Erythroblast (primary cell): ENCODE measurements around the gene MSI2.
A peak's percentile ranks its signal among the peaks of the same experiment; 100 is the strongest.

ENCODE experiments used
- DNase-seq, 2 experiments: peaks; one replicate each; lab custom pipeline; 2025; lab: John Stamatoyannopoulos, UW
- GATA1 ChIP-seq: IDR thresholded peaks from 2 replicates; pipeline ENCODE4 v1.6.1; 2011; ENCODE audit warnings: low read depth, mild to moderate bottlenecking, control low read depth, low read length, moderate library complexity
- POLR2A ChIP-seq: IDR thresholded peaks from 2 replicates; pipeline ENCODE4 v1.6.1; 2011; ENCODE audit warnings: mild to moderate bottlenecking, low read length

Gene MSI2

DNA sequence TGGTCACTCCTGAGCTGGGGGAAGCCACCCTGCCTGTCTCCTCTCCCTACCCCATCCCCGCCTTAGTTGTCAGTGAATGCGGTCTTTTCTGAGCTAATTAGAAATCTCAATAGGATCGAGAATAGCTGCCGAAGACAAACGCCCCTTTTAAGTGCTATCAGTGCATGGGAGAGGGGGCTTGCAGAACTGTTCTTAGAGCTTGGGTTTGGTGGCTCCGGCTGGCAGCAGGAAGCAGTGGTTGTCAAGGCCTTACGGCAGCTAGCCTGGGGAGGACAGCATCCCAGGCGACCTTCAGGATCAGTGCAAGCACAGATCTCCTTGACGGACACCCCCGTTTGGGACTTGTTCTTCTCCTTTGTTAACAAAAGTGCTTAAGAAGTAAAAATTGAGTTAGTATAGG, 293.7 kb downstream of the MSI2 start:
- no peak for DNase-seq
- TF ChIP-seq GATA1: no peak
- TF ChIP-seq POLR2A: no peak

DNA sequence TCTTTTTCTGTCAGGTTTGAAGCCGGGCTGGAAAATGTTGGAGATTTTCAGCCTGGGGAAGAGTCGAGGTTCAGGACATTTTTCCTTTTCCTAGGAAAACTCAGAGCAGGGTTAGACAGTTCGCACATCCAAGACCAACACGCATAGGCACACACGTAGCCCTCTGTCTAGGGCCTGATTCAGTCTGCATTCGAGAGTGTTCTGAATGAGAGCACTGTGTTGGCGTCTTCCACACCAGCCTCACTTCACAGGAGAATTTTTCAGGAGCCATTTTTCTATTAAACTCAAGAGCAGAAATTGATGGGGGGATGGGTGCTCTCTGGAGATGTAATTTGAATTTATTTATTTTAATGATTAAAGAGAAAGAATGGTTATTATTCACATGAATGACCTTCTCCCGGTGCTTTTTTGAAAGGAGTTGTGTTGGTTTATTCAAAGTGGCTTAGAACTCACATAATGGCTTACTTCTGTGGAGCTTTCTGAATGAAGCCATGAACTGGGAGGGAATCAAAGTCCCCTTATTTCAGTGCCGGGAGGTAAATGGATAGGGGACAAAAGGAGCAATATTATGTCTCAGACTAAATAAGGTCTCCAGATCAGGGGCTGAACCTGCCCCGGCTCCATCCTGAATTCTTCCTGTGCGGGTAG, 294.5 kb downstream of the MSI2 start:
- DNase-seq: no peak
- TF ChIP-seq POLR2A (no peak), GATA1 (no peak)

DNA sequence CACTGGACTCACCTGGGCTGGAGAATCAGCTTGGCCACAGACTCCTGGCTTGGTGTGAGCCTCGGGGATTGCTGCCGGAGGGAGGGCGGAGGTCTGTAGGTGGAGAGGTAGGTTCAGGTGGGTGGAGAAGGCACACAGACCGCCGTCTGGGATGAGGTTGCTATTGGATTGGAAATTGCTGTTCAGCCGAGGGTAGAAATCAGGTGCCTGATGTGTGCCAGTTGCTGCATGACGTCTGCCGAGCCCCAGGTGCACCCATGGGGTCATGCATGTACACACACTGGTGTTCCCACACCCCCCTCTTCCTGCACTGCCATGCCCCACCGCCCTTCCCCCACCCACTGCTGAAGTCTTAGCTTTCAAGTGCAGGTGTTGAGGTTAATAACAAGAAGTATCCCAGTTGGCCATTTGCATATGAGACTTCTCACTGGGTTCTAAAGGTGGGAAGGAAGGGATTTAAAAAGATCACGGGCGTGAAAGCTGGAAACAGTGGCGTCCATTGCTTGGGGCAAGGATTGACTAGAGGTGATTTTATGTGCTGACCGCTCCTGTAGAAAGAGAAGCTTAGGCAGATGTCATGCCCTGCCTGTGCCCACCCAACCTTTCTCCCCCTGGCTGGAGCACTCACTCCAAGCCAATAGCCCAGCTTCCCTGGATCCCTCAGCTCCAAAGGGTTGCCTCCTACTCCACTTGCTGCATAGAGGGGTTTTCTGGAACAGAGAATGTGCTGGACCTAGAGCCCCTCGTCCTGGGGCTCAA, 295.2 kb downstream of the MSI2 start:
- DNase-seq: no peak
- TF ChIP-seq POLR2A (no peak), GATA1 (no peak)

DNA sequence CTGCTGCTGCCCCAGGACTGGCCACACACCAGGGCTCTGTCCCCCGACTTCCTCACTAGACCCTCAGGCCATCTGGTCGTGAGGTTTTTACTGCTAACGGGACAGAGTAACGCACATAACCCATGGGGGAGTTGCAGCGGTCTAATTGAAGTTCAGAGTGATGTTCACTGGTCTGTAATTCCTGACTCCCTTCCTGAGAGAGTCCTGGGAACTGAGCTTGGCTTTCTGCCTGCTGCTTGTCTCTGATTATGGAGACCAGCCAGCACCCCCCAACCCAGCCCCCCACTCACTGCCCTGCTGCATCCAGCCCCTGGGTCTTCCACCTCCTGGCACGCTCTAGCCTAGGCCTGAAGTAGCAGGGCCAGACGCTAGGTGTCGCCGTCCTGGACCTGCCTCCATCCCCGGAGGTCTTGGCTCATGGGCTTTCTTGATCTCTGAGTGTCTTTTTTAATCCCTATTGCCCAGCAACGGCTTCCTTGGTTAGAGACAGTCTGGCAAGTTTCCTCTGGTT, 295.8 kb downstream of the MSI2 start:
- TF ChIP-seq POLR2A (no peak), GATA1 (no peak)
- DNase-seq: peak; percentile 25 to 36

DNA sequence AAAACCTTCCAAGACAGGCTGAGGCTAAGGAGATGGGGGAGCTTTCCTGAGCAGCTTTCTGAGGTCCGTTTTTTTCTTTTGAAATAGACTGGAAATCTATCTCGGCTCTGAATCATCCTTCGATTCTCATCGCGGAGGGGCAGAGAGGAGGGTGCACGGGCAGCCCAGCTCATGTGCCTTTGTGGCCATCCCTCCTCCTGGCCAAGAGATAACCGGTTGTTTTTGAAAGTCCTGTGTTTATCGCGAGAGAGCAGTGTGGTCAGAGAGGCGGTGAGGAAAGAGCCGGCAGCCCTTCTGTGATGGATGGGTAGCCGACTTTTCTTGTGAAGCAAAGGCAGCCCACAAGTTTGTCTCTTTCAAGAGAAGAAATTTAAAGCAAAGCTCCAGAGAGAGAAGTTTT, 297.2 kb downstream of the MSI2 start:
- peak; percentile 81 to 88 for DNase-seq
- TF ChIP-seq GATA1: no peak
- no peak for TF ChIP-seq POLR2A

DNA sequence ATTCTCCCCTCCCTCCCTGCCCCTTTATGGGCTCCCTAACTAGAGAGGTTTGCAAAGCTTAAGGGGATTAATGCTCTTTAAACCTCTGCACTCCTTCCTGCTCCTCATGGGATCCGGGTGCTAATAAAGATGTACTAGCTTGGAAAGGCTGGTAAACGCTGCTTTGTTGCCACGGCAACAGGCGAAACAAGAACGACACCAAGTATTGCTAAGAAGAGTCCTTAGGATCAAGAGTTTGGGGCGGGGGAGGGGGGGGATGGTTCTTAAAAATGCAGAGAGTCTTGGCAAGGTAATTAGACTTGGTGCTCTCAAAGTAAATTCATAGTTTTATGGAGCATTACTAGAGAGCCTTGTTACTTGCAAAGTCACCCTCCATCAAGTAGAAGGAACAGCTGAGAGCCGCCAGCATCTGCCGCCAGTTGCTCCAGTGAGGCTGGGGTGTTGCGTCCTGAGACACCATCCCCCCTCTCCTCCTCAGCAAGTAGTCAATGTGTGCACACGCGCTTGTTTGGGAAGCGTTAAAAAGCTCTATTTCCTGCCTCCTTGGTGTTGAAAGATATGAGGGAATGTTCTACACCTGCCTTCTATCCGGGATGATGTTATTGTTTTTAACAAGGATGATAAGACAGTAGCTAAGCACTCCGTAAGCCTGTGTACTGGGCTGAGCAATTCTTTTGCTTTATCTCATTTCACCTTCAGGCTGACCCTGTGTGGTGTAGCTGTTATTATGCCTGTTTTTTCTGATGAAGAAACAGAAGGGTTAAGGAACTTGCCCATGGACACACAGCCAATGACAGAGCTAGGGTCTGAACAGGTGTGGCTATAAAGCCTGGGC, 297.9 kb downstream of the MSI2 start:
- DNase-seq: peak; percentile 71 to 73

DNA sequence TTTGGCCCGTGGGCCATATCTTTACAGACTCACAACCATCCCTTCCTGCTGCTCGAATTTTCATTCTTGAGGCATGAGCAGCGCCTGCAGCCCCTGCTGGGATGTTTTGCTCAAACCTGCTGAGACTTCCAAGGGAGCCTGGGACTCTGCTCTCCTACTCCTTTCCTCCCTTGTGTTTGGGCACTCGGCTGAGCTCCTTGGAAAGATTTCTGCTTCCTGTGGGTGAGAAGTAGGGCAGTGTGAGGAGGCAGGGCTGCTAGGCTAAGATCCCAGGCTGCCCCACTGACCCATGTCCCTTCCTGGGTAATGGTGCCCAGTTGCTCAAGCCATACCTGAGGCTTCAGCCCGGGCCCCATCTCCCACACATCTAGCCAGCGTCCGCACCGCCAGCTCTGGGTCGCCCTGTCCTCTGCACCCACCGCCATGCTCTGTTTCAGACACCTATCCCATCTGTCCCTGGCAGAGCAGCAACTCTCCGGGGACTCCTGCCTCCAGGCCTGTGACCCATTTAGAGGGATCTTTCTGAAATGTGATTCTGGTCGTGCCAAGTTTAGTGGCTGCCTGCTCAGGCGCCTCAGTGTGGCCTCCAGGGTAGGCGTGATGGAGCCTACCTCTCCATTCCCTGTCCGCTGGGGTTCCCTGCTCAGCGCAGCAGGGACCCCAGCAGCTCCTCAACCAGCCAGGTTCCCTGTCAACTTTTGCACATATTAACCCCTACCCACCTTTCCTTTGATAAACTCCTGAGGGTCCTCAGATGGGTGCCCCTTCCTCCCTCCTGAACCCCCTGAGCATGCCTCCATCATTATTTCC, 298.7 kb downstream of the MSI2 start:
- no peak for DNase-seq
- no peak for TF ChIP-seq GATA1
- TF ChIP-seq POLR2A: no peak

More for the DNA sequence above, 297.9 kb downstream of the MSI2 start:
- TF ChIP-seq GATA1: no peak

DNA sequence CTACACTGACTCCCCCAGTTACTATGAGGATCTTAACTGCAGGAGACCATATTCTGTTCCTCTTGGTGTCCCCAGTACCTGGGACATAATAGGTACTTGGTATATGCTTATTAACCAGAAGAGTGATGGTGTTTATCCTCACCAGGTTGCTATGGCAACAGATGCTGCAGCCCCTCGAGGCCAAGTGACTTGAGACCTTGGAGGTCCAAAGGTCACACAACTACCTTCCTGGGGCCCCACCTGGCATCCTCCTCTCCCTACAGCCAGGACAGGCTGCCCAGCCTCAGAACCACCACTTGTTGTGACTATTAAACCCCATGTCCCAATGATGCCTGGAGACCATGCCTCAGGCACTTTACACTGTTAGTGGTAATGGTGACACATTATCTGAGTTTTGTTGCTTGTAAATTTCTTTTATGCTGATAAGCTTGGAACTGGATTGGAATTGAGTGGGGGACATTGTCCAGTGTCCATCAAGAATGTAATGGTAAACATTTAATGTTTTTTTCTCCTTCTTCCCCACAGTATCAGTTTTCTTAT, 299.4 kb downstream of the MSI2 start:
- peak in 1 of 2 experiments; percentile 5 for DNase-seq
- no peak for TF ChIP-seq POLR2A
- no peak for TF ChIP-seq GATA1

- no peak for DNase-seq
- TF ChIP-seq POLR2A: no peak
- TF ChIP-seq GATA1: no peak
These were observed 300.0 kb downstream of the MSI2 start for GRCh38 chr17:57556320-57556719.

- TF ChIP-seq GATA1 (no peak), POLR2A (no peak)
- DNase-seq: no peak
These were observed 300.7 kb downstream of the MSI2 start for GRCh38 chr17:57556977-57557376.

- no peak for TF ChIP-seq GATA1
- no peak for TF ChIP-seq POLR2A
- DNase-seq: no peak
These were observed 301.1 kb downstream of the MSI2 start for GRCh38 chr17:57557416-57557815.

DNA sequence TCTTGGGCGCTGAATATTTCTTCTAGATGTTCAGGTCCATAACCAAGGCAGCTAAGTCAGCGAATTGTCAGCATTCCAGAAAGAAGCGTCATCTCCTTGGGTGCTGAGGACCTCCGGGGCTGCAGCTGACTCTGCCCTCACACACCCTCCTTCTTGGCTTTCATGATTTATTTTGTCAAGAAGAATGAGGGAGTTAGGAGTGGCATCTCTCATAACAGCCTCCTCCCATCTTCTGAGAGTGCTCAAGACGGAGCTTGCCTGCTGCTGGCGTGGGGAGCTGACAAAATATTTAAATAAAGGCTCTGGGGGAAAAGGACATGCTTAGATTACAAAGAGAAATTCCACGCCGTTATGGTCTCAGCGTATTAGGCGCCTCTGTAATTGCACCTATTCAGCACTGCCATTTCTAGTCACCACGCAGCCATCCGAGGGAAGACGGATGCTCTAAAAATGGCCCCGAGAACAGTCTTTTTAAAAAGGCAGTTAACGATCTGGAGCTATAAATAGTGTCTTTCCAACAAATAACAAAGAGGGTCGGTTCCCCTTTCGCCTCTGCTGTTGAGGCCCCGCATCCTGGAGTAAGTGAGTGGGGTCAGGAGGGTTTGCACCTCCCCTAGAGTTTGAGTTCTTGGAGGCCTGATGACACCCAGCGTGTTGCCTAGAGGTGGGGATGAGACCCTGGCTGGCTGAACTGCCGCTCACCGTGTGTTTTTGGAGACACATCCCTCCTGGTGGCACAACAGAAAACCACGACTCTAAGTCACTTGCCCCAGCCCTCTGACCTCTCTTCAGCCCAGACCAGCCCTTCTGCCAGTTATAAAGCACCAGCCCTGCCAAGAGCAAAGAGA, 301.7 kb downstream of the MSI2 start:
- no peak for DNase-seq
- TF ChIP-seq POLR2A (no peak), GATA1 (no peak)
